GM10248 (cell line): ENCODE data around the gene LMCD1.

ENCODE experiments used
- CTCF ChIA-PET: fragments of 300-600 bp; sonication (Branson Sonifier 250); formaldehyde crosslinking; extraction: SDS; loops from one replicate; lab custom pipeline; 2021; ENCODE audit warnings: antibody characterized with exemption; lab: Yijun Ruan, JAX
- POLR2A ChIA-PET: fragments of 350-650 bp; sonication (Branson Sonifier 250); formaldehyde crosslinking; extraction: SDS; loops from one replicate; lab custom pipeline; 2020; ENCODE audit warnings: antibody characterized with exemption; lab: Yijun Ruan, JAX
- DNase-seq: peaks from one replicate; pipeline ENCODE4 v3.0.0; 2012; ENCODE audit errors: extremely low spot score
- TF ChIP-seq, protein P1 (sequence below): IDR thresholded peaks from 2 replicates; pipeline ENCODE4 v1.5.1; 2012; ENCODE audit warnings: mild to moderate bottlenecking, low read depth; ENCODE audit errors: extremely low read depth, missing control alignments, control extremely low read depth

LMCD1 gene

GRCh38 chr3:8557298-8557697 is 55.7 kb downstream of the LMCD1 start:
- POLR2A ChIA-PET = no interaction called here
- no peak for DNase-seq
- CTCF ChIA-PET = no interaction called here
- TF ChIP-seq, protein P1, sequence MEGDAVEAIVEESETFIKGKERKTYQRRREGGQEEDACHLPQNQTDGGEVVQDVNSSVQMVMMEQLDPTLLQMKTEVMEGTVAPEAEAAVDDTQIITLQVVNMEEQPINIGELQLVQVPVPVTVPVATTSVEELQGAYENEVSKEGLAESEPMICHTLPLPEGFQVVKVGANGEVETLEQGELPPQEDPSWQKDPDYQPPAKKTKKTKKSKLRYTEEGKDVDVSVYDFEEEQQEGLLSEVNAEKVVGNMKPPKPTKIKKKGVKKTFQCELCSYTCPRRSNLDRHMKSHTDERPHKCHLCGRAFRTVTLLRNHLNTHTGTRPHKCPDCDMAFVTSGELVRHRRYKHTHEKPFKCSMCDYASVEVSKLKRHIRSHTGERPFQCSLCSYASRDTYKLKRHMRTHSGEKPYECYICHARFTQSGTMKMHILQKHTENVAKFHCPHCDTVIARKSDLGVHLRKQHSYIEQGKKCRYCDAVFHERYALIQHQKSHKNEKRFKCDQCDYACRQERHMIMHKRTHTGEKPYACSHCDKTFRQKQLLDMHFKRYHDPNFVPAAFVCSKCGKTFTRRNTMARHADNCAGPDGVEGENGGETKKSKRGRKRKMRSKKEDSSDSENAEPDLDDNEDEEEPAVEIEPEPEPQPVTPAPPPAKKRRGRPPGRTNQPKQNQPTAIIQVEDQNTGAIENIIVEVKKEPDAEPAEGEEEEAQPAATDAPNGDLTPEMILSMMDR = no peak

DNA sequence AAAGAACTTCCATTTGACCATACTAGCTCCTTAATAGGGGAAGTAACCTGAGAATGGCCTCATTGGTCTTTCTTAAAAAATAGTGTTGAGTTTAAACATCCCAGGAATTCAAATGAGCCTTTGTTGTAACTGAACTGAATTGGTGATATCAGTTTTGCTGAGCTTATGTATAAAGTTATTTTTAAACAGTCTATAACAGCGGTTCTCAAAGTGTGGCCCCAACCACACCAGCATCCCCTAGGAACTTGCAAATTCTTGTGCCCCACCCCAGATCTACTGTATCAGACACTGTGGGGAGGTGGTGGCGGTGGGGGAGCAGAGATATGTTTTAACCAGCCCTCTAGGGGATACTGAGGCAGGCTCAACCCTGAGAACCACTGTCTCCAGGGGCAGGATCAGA is 57.0 kb downstream of the LMCD1 start:
- DNase-seq = no peak
- POLR2A ChIA-PET = no interaction called here

GRCh38 chr3:8559351-8559750 is 57.7 kb downstream of the LMCD1 start:
- TF ChIP-seq, protein P1 = no peak

More for the DNA sequence above, 57.0 kb downstream of the LMCD1 start:
- CTCF ChIA-PET = no interaction called here
- TF ChIP-seq, protein P1 = no peak

GRCh38 chr3:8560366-8561007 is 58.9 kb downstream of the LMCD1 start:
- no peak for DNase-seq
- ChIA-PET POLR2A (no interaction called here), CTCF (interaction anchor here (1.0 kb wide), 1 partner anchor 14 kb away, joined by 3 read pairs; no protein-coding TSS in a partner anchor)
- TF ChIP-seq, protein P1 = no peak

More at GRCh38 chr3:8559351-8559750, 57.7 kb downstream of the LMCD1 start:
- POLR2A ChIA-PET = no interaction called here
- no peak for DNase-seq
- CTCF ChIA-PET = no interaction called here

DNA sequence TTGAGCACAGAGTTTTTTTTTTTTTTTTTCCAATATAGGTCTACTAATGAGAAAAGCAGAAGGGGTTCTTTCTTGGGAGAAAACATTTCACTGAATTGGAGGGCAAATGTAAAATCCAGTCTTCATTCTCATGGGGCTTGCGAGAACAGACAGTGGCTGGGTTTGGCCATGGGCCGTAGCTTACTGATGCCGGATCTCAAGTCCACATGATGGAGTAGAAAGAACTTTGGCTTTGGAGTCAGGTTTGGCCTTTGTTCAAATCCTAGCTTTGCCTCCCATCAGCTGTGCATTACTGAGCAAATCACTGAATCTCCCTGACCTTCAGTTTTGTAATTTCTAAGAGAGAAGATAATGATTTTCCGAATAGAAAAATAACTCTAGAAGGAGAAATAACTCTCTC is 59.7 kb downstream of the LMCD1 start:
- TF ChIP-seq, protein P1 = no peak
- ChIA-PET CTCF (interaction anchor here (1.0 kb wide), 2 partner anchors 13 to 14 kb away, joined by 3 read pairs; no protein-coding TSS in a partner anchor), POLR2A (no interaction called here)
- no peak for DNase-seq

- ChIA-PET CTCF (no interaction called here), POLR2A (no interaction called here)
- DNase-seq = no peak
- TF ChIP-seq, protein P1 = no peak
Measured at GRCh38 chr3:8562081-8562595, 60.5 kb downstream of the LMCD1 start.
